Thyroid gland (tissue), 4 donors: Measurements from ENCODE around the gene SAP130. TPM values are rescaled to one million over a fixed set of nuclear protein-coding genes. Genes with fewer than 3 reads are reported as not detected.

Experiments used
- DNase-seq, 2 donors: peaks; one replicate each; pipeline ENCODE4 v3.0.0-alpha.2; 2019
- H3K27ac ChIP-seq, 3 donors: fragments of 200-600 bp; sonication (generic); 1 replicate in 2 of 3; 2 replicates in 1 of 3; pipeline ENCODE4 v1.5.1; 2016 to 2019; ENCODE audit warnings: mild to moderate bottlenecking in 1 of 3, moderate library complexity in 1 of 3
- H3K27me3 ChIP-seq: fragments of 200-600 bp; sonication (generic); one replicate; pipeline ENCODE4 v1.5.1; 2019
- H3K36me3 ChIP-seq, 2 donors: fragments of 200-600 bp; sonication (generic); one replicate each; pipeline ENCODE4 v1.5.1; 2016 to 2019
- H3K4me1 ChIP-seq, 2 donors: fragments of 200-600 bp; sonication (generic); one replicate each; pipeline ENCODE4 v1.5.1; 2017 to 2019
- H3K4me3 ChIP-seq, 3 donors: fragments of 200-600 bp; sonication (generic); replicated peaks in 1 of 3; 1 replicate in 2 of 3; 2 replicates in 1 of 3; pipeline ENCODE4 v1.5.1; 2016; ENCODE audit warnings: mild to moderate bottlenecking in 1 of 3
- H3K9me3 ChIP-seq: fragments of 200-600 bp; sonication (generic); one replicate; pipeline ENCODE4 v1.5.1; 2017
- POLR2A ChIP-seq, 2 donors: fragments of 450-650 bp; IDR thresholded peaks; one replicate each; pipeline ENCODE4 v1.6.1; 2017; ENCODE audit warnings: antibody characterized with exemption in 2 of 2, mild to moderate bottlenecking in 2 of 2, moderate library complexity in 1 of 2
- WGBS, 2 donors: methylation state at CpG; one replicate each; pipeline ENCODE4 v1.1.5; 2017; 5-methylcytosine and 5-hydroxymethylcytosine counted together
- intact Hi-C: fragments of 100-400 bp; cut with DNase I; formaldehyde crosslinking; loops from one replicate; pipeline ENCODE4 v1.15.1; 2023
- total RNA-seq, 4 donors: library from RNA; depleted of rRNA; stranded (reverse); fragments of >200 nt; gene quantifications; one replicate each; pipeline ENCODE4 v1.2.3, GENCODE V29; 2016
- TF ChIP-seq, protein P1 (sequence below), 6 experiments: fragments of 200-600 bp in 3 of 6; fragments of 450-650 bp in 3 of 6; sonication (generic) in 3 of 6; IDR thresholded peaks; one replicate each; pipeline ENCODE4 v1.5.1; 2016 to 2019; ENCODE audit warnings: antibody characterized with exemption in 6 of 6, mild to moderate bottlenecking in 2 of 6, inconsistent platforms in 1 of 6, moderate library complexity in 1 of 6

The SAP130 gene
- total RNA-seq, 4 donors from 2014 or later, result 10.3 to 14.7 (median 11.3) TPM

GRCh38 chr2:127993659-127994058, 34.2 kb downstream of the SAP130 start:
- intact Hi-C loops, result no loop called here
- Histone ChIP-seq H3K9me3 (no peaks in the 10 kb centered on the region), H3K27ac (no peak overlapping the region), H3K27me3 (no peaks in the 10 kb centered on the region), H3K4me3 (no peak overlapping the region), H3K36me3 (peaks cover 27 to 36% of the 10 kb centered on the region in 2 donors), H3K4me1 (peaks cover 0 to under 1% of the 10 kb centered on the region in 2 donors)
- 91 to 92% methylated on average over 2 of the region's 2 CpGs for WGBS, 2 donors
- no peak for DNase-seq
- TF ChIP-seq, protein P1, sequence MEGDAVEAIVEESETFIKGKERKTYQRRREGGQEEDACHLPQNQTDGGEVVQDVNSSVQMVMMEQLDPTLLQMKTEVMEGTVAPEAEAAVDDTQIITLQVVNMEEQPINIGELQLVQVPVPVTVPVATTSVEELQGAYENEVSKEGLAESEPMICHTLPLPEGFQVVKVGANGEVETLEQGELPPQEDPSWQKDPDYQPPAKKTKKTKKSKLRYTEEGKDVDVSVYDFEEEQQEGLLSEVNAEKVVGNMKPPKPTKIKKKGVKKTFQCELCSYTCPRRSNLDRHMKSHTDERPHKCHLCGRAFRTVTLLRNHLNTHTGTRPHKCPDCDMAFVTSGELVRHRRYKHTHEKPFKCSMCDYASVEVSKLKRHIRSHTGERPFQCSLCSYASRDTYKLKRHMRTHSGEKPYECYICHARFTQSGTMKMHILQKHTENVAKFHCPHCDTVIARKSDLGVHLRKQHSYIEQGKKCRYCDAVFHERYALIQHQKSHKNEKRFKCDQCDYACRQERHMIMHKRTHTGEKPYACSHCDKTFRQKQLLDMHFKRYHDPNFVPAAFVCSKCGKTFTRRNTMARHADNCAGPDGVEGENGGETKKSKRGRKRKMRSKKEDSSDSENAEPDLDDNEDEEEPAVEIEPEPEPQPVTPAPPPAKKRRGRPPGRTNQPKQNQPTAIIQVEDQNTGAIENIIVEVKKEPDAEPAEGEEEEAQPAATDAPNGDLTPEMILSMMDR (IDR thresholded peaks at IDR 0.05), result no peak
- no peak for TF ChIP-seq POLR2A (IDR thresholded peaks at IDR 0.05)

DNA sequence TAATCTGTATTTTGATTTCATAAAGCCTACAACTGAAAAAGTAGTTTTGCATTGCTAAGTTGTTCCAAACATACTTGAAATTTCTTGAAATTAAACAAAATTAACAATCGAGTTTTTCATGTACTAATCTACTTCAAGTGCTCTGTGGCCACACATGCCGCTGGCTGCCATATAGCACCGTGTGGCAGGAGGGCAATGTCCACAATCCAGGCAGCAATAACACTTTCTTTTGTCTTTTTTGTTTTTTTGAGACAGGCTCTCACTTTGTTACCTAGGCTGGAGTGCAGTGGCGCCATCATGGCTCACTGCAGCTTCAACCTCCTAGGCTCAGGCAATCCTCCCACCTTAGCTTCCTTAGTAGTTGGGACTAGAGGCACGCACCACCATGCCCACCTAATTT, 36.1 kb downstream of the SAP130 start:
- H3K4me3 ChIP-seq, result no peak overlapping the region
- no peaks in the 10 kb centered on the region for H3K9me3 ChIP-seq
- no peaks in the 10 kb centered on the region for H3K27me3 ChIP-seq
- no peak for DNase-seq
- intact Hi-C loops, result no loop called here
- H3K27ac ChIP-seq, result no peak overlapping the region
- TF ChIP-seq, protein P1 (IDR thresholded peaks at IDR 0.05), result no peak
- TF ChIP-seq POLR2A (IDR thresholded peaks at IDR 0.05), result no peak
- H3K36me3 ChIP-seq, result peaks cover 27 to 34% of the 10 kb centered on the region in 2 donors
- WGBS, 2 donors, result 90 to 92% methylated on average over 5 of the region's 5 CpGs
- H3K4me1 ChIP-seq, result peaks cover 0 to 3% of the 10 kb centered on the region in 2 donors

GRCh38 chr2:127986548-127987079, 41.2 kb downstream of the SAP130 start:
- peaks cover 37 to 38% of the 10 kb centered on the region in 2 donors for H3K36me3 ChIP-seq
- intact Hi-C loops, result no loop called here
- no peak overlapping the region for H3K27ac ChIP-seq
- no peak overlapping the region for H3K4me3 ChIP-seq
- H3K9me3 ChIP-seq, result no peaks in the 10 kb centered on the region
- no peak for TF ChIP-seq POLR2A (IDR thresholded peaks at IDR 0.05)
- TF ChIP-seq, protein P1 (IDR thresholded peaks at IDR 0.05), result no peak
- H3K4me1 ChIP-seq, result peaks cover 0 to 3% of the 10 kb centered on the region in 2 donors
- H3K27me3 ChIP-seq, result no peaks in the 10 kb centered on the region
- 94% methylated on average over 7 of the region's 7 CpGs for WGBS, 2 donors
- DNase-seq, result no peak

DNA sequence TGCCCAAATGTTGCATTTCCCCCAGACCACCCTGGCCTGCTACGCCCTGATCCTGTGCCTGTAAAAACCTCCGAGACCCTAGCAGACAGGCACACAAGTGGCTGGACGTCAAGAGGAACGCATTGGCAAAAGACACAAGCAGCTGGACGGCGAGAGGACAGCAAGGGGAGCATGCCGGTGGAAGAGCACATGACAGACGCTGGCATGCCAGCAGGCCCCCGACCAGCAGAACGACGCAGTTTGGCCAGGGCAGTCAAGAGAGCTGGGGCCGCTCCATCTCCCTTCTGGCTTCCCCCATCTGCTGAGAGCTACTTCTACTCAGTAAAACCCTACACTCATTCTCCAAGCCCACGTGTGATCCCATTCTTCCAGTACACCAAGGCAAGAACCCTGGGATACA, 42.1 kb downstream of the SAP130 start:
- WGBS, 2 donors, result 93 to 95% methylated on average over 13 of the region's 13 CpGs
- TF ChIP-seq, protein P1 (IDR thresholded peaks at IDR 0.05), result no peak
- TF ChIP-seq POLR2A (IDR thresholded peaks at IDR 0.05), result no peak

GRCh38 chr2:127985026-127985734, 42.7 kb downstream of the SAP130 start:
- DNase-seq, result no peak
- Histone ChIP-seq H3K27me3 (no peaks in the 10 kb centered on the region), H3K36me3 (peaks cover 37 to 38% of the 10 kb centered on the region in 2 donors), H3K4me3 (no peak overlapping the region), H3K4me1 (peaks cover 0 to 3% of the 10 kb centered on the region in 2 donors), H3K27ac (no peak overlapping the region), H3K9me3 (no peaks in the 10 kb centered on the region)
- TF ChIP-seq, protein P1 (IDR thresholded peaks at IDR 0.05), result no peak
- no peak for TF ChIP-seq POLR2A (IDR thresholded peaks at IDR 0.05)
- intact Hi-C loops, result no loop called here
- WGBS, 2 donors, result 87 to 94% methylated on average over 6 of the region's 6 CpGs

More for the DNA sequence above, 42.1 kb downstream of the SAP130 start:
- H3K9me3 ChIP-seq, result no peaks in the 10 kb centered on the region
- intact Hi-C loops, result no loop called here
- peaks cover 37 to 38% of the 10 kb centered on the region in 2 donors for H3K36me3 ChIP-seq
- no peaks in the 10 kb centered on the region for H3K27me3 ChIP-seq
- DNase-seq, result no peak
- peaks cover 0 to 3% of the 10 kb centered on the region in 2 donors for H3K4me1 ChIP-seq
- no peak overlapping the region for H3K27ac ChIP-seq
- no peak overlapping the region for H3K4me3 ChIP-seq
